ENCODE measurements around the gene CA11. TPM values are rescaled to one million over a fixed set of nuclear protein-coding genes. Genes with fewer than 3 reads are reported as not detected.

Gene CA11
- total and polyA plus RNA-seq, 2 of the 8 experiments (the other 6 are each of a cell fraction or from before 2014, with no cell fraction given): 51.7 to 71.4 TPM

GRCh38 chr19:48606463-48607358 lies 39.3 kb downstream of the CA11 start, which contains the start of gene SPACA4:
Gene SPACA4, plus strand, starts transcription at chr19:48606742. Its CDS starts 237 bp downstream, at chr19:48606979.
- H4K5ac ChIP-seq (ENCODE audit: insufficient read length, low read depth, low read length): no peak within 1 kb of the TSS
- H3K79me2 ChIP-seq (ENCODE audit: control insufficient read depth in 1 of 2, insufficient read depth in 2 of 2, low read length in 2 of 2): no peaks in the 10 kb centered on the region
- H3K4me1 ChIP-seq (replicated peaks in 1 of 4; ENCODE audit: control insufficient read depth in 3 of 4, insufficient read depth in 4 of 4, low read length in 3 of 4): peaks cover 0 to 2% (median 0%) of the 10 kb centered on the region in 4 experiments; a peak in 1 of 7 replicates
- no peak within 1 kb of the TSS for H2BK15ac ChIP-seq (ENCODE audit: low read length)
- DNase-seq (ENCODE audit: low read depth in 1 of 2, low spot score in 2 of 2) (no peak), FAIRE-seq (no peak)
- POLR2A ChIA-PET (ENCODE audit: partially characterized antibody): interaction anchor here (0.8 to 27.0 kb wide), 5 partner anchors 12 to 107 kb away, joined by 3 to 788 read pairs (median 4); partner anchors contain the start of genes DBP, FAM83E, RPL18 and SPHK2
- H3K4me3 ChIP-seq (ENCODE audit: extremely low read depth in 1 of 4, insufficient read depth in 2 of 4, low read depth in 3 of 4, low read length in 4 of 4): no peak within 1 kb of the TSS
- H2BK20ac ChIP-seq (ENCODE audit: low read length): no peak within 1 kb of the TSS
- H4K20me1 ChIP-seq (replicated peaks in 1 of 2; ENCODE audit: control insufficient read depth in 1 of 2, insufficient read depth in 2 of 2, low read length in 2 of 2): peaks cover 0 to 2% of the 10 kb centered on the region in 2 experiments
- no peak within 1 kb of the TSS for H2AFZ ChIP-seq (ENCODE audit: low read length)
- no peaks in the 10 kb centered on the region for H3K23me2 ChIP-seq (ENCODE audit: low read depth, low read length)
- no peak within 1 kb of the TSS for H3K4me2 ChIP-seq (ENCODE audit: insufficient read depth in 1 of 2, low read depth in 2 of 2, low read length in 2 of 2)
- no peak within 1 kb of the TSS for H4K91ac ChIP-seq (replicated peaks; ENCODE audit: insufficient read length, low read length)
- H3K27me3 ChIP-seq (replicated peaks in 1 of 4; ENCODE audit: control insufficient read depth in 3 of 4, extremely low read depth in 1 of 4, insufficient read depth in 3 of 4, low read length in 3 of 4): no peaks in the 10 kb centered on the region
- WGBS, 2 experiments (ENCODE audit: extremely low coverage in 1 of 2, insufficient coverage in 1 of 2, insufficient read length in 1 of 2, insufficient replicate concordance in 2 of 2, low coverage in 1 of 2, low lambda C conversion rate in 2 of 2, missing lambda C conversion rate in 1 of 2): 92% methylated on average over 39 of the region's 39 CpGs; no CpG with 5 or more reads in 1 of the 2 experiments
- H3K18ac ChIP-seq (ENCODE audit: extremely low read depth, low read length): no peak within 1 kb of the TSS
- no peaks in the 10 kb centered on the region for H3K36me3 ChIP-seq (ENCODE audit: control insufficient read depth in 2 of 4, insufficient read depth in 4 of 4, low read length in 3 of 4)
- no peaks in the 10 kb centered on the region for H3K79me1 ChIP-seq (ENCODE audit: low read depth, low read length)
- no peak within 1 kb of the TSS for H2AK5ac ChIP-seq (ENCODE audit: low read depth, low read length)
- H3K14ac ChIP-seq (ENCODE audit: insufficient read length): no peak within 1 kb of the TSS
- H3K27ac ChIP-seq (ENCODE audit: low read depth, low read length): no peak within 1 kb of the TSS
- no peak within 1 kb of the TSS for H3K9ac ChIP-seq (replicated peaks in 1 of 4; ENCODE audit: extremely low read depth in 1 of 4, low read depth in 3 of 4, low read length in 3 of 4)
- no peaks in the 10 kb centered on the region for H3K9me3 ChIP-seq (ENCODE audit: insufficient read depth in 2 of 2, low read depth in 1 of 2, low read length in 1 of 2)
- CTCF ChIA-PET (ENCODE audit: partially characterized antibody): interaction anchor here (1.5 to 7.0 kb wide), 4 partner anchors 9 to 98 kb away, joined by 3 to 143 read pairs (median 5); partner anchors contain the start of gene FAM83E
- H2BK5ac ChIP-seq (ENCODE audit: low read depth, low read length): no peak within 1 kb of the TSS; the same call in 1 of the 2 replicates
- H3K4ac ChIP-seq (replicated peaks; ENCODE audit: insufficient read length, low read depth, low read length): no peak within 1 kb of the TSS
- H2BK12ac ChIP-seq (ENCODE audit: low read depth, low read length): no peak within 1 kb of the TSS
- no peak within 1 kb of the TSS for H2BK120ac ChIP-seq (replicated peaks; ENCODE audit: low read depth, low read length)
- H4K8ac ChIP-seq (ENCODE audit: extremely low read depth, insufficient read depth, low read length): no peak within 1 kb of the TSS
- H3K56ac ChIP-seq (replicated peaks; ENCODE audit: insufficient read length, low read depth, low read length): no peak within 1 kb of the TSS
- no peak within 1 kb of the TSS for H3K23ac ChIP-seq (ENCODE audit: insufficient read length)

Data from H1 (cell line).